ENCODE results near the gene SMIM38.

The SMIM38 gene

DNA sequence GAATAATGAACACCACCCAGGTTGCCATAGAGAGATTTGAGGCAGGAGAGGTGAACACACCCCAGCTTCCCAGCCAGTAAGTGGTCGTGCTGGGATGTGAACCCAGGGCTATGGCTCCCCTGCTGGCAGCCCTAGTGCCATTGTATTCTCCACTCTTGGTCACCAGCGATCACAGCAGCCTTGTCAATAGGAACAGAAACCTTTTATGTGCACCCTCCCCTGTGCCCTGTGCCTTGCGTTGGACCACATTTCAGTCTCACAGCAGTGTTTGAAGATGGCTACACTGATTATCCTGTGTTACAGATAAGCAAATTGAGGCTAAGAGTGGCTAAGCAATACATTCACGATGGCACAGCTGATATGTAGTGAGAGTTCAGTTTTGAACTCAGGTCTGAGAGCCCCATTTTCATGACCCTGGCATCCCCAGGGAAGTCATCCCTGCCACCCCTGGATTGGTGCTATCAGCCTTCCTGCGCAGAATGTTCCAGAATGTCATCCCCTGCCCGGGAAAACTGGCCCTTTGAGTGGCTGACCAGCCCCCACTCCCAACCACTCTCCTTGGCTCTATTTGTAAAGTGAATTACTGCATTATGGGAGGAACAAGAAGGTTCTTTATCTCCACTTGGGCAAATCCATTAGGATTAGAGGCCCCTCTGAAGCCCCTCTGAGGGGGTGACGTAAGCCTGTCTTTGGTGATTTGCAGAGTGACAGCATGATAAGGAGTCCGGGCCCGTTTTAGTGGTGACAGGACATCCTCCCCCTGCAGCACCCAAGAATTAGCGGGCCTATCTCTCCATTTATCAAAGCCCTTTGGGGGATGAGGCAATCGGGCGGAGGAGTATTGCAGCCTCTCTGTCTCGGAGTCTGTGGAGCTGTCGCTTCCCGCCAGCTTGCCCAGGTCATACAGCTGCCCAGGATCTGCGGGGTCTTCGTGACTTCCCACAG, 30.9 kb downstream of the SMIM38 start:
- DNase-seq (ENCODE audit: low spot score) = no peak

DNA sequence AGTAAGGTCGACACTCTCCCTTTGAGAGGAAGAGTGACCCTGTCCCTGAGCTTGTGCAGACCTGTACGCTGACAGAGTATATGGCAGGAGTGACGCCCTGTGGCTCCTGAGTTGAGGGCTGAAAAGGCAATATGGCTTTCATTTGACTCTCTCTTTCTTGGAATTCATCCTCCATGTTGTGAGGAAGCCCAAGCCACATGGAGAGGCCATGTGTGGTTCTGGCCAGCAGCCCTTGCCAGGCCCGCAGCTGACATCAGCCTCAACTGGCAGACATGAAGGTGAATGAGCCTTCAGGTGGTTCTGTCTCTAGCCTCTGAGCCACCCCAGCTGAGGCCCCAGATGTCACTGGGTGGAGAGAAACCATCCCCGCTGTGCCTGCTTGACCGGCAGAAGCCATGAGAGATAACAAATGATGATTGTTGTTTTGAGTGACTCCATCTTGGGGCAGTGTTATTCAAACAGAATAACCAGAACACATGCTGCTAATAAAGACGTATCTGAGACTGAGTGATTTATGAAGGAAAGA, 31.9 kb downstream of the SMIM38 start:
- no peak for DNase-seq (ENCODE audit: low spot score)

DNA sequence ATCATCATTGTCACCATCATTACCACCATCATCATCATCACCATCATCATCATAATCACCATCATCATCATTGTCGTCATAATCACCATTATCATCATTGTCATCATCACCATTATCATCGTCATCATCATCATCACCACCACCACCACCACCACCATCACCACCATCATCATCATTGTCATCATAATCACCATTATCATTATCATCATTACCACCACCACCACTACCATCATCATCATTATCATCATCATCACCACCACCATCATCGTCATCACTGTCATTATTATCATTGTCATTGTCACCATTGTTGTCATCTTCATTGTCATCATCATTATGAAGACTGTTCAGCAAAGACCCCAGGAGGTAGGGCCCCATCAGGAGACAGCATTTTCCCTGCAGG, 33.3 kb downstream of the SMIM38 start:
- DNase-seq (ENCODE audit: low spot score) = no peak

DNA sequence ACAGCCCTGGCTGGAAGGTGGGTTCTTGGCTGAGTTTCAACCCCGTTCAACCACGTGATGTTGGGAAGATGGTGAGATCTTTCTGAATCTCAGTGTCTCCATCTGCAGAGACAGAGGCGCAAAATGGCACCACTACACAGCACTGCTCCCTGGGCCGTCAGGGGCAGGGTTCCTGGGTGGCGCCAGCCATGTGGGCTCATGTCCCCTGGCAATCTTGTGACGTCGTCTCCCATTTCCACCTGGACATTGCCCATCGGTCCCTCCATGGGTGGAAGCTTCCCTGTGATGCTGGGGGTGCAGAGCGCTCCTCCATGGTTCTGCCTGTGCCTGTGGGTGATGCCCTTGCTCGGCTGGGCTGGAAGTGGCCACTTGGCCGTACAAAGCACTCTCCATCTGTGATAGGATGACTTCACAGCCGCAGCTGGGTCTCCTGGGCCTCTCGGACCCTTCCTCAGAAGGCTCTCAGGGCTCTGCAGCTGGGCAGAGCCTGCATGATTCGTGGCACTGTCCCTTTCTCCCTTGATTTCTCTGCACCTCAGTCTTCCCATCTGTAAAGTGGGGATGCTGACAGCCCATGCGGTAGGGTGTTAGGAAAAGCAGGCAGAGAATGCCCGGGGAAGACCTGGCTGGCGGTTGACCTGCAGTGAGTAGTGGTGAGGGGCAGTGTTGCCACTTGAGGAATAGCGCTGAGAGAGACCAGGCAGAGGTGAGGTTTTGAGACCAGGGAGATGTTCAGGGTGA, 35.2 kb downstream of the SMIM38 start:
- DNase-seq (ENCODE audit: low spot score) = no peak

DNA sequence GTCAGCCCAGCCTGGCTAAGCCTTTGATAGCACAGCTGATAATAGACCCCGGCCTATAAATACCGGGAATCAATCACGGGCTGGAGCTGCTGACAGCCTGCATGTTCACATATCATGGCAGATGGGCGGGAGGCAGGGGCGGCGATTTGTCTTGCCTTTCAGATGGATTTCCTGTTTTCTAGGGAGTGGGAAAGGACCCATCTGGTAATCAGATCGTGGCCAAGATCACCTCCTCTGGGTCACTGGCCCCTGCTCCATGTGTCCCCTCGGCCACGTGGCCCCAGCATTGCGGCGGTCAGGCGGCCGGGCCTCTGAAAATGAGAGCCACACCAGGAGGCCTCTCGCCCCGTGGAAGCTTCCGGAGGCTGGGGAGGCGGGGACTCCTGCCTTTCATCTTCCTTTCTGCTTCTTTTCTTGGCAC, 36.6 kb downstream of the SMIM38 start:
- DNase-seq (ENCODE audit: low spot score) = no peak

DNA sequence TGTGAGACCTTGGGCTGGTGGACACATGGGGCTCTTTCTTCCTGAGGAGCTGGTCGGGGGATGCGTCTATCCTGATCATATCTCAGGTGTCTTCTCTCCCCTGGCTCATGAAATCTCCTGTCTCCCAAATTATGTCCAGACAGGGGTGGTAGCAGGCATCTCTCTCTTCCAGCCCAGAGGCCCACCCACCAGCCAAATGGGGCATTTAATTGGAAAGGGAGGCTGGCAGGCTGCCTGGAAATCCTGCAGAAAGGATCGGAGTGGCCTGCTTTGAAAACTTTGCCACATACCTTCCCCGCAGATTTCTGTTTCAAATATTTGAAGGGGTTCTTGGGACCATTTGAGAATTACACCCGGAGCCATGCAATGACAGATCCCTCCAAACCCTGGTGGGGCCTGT, 37.4 kb downstream of the SMIM38 start:
- no peak for DNase-seq (ENCODE audit: low spot score)

DNA sequence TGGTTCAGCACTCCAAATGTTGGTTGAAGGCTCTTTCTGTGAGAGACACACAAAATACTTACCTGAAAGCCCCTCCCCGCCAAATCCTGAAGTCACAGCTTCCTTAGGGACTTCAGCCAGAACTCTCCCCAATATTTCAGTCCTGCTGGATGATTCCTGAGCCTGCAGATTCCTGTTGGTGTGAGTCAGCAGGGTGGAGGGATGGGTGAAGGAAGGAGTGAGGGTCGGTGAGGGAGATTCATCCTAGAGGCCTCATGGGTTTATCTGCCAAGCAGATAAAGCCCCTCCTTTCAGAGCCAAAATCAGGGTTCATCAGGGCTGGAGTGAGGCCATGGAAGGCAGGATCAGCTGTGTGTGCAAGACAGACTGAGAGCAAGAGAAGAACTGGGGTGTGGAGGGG, 37.9 kb downstream of the SMIM38 start:
- DNase-seq (ENCODE audit: low spot score) = no peak

DNA sequence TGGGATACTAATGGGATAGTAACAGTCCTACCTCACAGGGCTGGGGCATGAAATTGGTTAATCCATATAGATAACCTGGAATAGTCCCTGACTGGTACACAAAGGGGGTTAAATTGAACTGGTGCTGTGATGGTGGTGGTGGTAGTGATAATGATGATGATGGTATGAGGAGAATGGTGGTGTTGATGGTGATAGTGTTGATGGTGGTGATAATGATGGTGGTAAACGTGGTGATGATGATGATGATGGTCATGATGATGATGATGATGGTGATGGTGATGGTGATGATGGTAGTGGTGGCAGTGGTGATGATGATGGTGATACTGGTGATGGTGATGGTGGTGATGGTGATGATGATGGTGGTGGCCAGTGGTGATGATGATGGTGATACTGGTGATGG, 38.7 kb downstream of the SMIM38 start:
- DNase-seq (ENCODE audit: low spot score) = no peak

DNA sequence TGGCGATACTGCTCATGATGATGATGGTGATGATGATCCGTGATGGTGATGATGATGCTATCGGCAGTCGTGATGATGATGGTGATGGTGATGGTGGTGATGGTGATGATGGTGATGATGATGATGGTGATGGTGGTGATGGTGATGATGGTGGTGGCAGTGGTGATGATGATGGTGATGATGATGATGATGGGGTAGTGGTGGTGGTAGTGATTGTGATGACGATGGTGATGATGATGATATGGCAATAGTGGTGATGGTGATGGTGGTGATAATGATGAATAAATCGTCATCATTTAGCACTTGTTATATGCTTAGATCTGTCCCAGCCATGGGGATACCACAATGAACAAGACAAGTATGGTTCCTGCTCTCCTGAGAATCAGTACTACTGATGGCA, 39.2 kb downstream of the SMIM38 start:
- no peak for DNase-seq (ENCODE audit: low spot score)

DNA sequence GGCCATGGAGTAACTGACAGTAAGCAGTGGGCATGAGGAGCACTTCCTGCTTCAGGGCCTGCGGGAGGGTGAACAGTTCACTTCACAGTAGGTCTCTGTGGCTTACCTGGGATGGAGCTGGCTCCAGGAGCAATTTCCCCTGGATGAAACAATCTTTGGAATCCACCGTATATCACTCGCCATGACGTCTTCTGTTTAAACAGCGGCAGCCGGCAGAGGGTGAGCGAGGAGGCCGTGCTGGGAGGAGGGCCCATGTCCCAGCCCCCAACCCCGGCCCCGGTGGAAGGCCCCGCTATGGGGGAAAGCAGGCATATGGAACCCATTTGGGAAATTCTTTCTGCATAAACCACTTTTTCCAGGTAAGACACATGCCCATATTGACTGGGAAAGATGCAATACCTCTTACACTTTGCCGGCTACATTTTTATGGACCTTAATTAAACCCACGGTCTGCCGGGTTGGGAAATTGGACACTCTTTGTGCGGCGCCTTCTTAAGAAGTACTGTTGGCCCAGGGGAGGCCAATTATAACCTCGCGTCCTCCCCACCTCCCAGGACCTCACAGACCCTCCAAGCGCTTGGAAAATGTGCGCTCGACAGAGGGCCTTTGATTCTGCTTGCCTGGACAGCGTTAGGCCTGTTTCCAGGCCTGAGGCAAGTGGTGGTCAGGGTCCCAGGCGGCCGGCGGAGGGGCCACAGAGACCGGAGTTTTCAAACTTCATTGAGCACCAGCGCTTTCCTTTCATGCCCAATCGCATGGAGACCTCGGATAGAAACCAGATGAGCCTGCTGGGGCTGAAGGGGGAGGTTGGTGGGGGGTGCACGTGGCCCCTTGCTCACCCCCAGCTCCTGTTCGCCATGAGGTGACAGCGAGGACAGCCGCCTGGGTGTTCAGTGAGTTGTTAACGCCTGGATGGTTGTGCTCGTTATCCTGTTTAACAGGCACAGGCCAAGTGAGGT, 40.4 kb downstream of the SMIM38 start:
- DNase-seq (ENCODE audit: low spot score) = no peak

DNA sequence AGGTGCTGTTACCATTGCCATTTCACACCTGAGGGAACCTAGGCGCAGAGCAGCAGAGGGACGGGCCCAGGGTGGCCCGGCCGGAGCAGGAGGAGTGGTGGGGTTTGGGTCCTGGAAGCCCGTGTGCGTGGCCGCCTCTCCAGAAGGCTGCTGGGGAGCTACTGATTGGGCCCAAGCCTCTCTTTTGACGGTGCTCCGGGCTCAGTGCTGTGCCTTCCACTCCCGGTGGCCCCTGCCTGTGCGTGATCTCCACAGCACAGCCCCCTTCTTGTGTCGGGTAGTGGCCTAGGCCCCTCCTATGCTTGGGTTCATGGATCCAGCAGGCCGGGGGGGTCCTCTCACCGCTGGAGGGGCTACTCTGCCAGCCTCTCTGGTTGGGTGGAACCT, 41.0 kb downstream of the SMIM38 start:
- no peak for DNase-seq (ENCODE audit: low spot score)

DNA sequence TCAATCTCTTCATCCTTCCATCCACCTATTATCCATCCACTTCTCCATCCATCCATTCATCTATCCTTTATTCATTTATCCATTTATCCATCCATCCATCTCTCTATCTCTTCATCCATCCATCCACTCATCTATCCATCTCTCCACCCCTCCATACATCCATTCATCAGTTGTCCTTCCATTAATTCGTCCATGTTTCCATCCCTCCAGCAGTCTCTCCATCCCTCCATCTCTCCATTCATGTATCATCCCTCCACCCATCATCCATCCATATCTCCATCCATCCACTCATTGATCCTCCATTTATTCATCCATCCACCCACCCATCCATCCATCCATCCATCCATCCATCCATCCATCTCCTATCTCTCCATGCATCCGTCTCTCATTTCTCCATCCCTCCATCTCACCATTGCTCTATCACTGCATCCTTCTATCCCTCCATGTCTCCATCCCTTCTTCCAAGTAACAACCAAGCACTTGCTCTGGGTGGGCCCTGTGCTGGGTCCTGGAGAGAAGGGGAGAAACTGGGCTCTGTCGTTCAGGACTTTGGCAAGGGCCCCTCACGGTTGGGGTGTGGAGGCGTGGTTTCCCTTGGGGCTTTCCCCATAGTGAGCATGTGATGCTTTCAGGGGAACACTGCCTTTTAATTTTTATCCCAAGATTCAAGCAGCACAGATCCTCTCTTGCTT, 43.3 kb downstream of the SMIM38 start:
- DNase-seq (ENCODE audit: low spot score) = no peak

DNA sequence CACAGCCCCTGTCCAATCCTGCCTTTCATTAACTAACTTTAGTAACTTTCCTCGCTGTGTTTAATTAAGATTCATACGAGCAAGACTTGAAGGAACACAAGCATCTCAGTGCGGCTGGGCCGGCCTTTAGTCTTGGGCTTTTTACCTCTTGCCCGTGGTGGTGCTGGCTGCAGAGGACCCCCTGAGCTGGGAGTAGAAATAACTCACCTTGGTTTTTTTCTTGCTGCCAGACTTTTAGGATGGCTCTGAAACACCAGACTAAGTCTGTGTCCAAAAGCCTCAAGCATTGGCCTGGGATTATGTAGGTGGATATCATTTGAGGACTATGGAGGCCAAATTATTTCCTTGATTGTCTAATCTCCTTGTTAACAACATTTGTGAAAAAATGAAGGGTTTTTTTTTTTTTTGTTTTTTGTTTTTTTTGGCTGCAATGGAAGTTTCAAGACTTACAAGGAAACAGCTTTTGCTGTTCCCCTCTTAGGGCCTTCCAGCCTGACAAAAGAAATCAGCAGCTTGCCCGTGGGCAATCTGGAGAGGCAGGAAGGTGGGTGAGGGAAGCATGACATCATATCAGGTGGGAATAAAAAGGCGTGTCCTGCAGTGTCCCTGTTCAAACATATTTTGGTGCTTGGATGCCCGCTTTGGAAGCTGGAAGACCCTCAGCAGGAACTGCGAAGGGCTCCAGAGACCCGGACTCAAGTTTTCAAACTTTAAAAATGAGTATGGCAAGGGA, 44.0 kb downstream of the SMIM38 start:
- no peak for DNase-seq (ENCODE audit: low spot score)

DNA sequence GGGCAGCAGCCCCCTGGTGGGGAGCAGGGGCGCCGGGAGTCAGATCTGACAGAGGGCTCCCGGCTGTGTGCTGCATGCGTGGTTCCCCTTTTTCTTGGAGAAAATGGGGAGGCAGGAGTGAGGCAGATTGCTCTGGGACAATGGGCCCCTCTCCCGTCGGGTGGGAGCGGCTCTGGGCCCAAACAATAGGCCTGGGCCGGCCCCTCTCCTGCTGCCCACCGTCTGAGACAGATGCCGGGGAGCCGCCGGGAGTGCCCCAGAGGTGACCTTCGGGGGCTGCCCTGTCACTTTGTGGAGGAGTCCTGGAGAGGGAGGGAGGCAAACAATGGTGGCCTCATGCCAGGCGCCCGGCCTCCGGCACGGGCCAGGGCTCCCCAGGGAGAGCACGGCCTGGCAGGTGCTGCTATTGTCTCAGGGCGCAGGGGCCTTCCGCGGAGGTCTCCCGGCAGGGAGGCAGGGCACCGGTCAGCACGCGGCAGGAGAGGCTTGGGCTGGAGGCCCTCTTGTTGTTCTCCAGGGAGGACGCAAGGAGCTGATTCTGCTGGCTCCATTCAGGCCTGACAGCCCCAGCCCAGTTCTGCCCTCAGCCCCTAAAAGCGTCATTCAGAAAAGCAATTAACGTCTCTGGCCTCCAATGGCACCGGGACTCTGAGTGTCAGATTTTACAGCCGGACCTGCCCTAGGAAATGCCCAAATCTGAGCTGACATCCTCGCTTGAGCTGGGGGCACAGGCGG, 44.8 kb downstream of the SMIM38 start:
- DNase-seq (ENCODE audit: low spot score) = no peak

DNA sequence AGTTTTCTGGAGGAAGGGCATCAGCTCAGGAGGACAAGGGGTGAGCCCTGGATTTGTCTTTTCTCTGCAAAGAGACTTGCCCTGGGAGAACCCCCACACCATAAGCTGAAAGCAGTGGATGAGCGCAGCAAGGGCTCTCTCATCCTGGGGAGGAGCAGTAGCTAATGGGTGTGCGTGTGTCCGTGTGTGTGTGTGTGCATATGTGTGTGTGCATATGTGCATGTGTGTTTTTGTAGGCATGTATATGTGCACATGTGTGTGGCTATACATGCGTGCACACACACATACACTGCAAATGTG, 45.3 kb downstream of the SMIM38 start:
- no peak for DNase-seq (ENCODE audit: low spot score)

DNA sequence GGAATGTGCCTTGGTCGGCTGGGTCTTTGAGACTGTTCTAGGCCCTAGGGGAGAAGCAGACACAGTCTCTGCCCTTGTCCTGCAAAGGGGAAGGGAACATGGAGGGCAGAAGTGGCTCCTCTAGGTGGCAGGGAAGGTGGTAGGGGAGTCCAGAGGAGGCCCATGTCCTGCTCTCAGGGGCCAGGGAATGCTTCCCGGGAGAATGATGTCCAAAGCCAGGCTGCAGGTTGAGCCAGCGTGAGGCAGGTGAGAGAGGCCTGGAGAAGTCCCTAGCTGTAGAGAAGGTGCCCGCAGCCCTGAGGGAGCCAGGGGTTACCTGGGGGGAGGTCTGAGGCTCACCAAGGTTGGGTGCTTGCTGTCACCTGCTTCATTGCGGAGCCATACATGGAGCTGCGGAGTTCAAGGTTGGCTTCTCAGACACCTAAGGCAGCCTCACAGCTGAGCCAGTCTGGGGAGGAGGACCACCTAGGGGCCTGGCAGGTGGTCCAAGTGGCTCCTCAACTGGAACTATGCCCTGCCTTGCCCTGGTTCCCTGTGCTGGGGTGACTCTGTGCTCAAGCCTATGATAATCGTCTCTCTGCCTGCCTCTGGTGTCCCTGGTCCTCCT, 46.1 kb downstream of the SMIM38 start:
- no peak for DNase-seq (ENCODE audit: low spot score)

DNA sequence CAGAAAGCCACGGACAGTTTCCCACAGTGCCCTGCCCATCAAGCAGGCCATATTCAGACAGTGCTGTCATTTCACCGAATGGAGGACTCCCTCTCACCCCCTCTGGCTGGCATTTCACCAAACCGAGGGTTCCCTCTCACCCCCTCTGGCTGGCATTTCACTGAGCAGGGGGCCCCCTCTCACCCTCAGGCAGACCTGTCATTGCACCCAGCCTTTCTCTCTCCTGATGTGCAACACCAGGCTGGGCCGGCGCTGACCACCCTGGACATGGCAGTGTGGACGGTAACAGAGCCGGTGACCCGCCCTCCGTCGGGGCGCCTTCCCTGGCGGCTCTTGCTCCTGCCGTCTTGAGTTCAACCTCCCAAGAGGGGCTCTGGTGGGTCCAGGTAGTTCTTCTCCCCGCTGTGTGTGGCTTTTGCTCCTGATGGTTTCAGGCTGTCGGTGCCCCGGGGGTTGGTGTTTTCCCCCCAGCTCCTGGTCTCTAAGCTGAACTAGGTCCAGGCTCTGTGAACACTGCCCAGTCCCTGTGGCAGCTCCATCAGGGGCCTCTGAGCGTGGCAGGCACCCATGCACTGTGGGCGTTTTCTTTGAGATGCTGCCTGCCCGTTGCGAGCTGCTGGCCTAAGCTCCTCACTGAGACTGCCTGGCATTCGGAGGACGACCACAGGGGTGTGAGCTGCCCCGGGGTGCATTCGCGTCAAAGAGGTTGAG, 46.9 kb downstream of the SMIM38 start:
- DNase-seq (ENCODE audit: low spot score) = no peak

DNA sequence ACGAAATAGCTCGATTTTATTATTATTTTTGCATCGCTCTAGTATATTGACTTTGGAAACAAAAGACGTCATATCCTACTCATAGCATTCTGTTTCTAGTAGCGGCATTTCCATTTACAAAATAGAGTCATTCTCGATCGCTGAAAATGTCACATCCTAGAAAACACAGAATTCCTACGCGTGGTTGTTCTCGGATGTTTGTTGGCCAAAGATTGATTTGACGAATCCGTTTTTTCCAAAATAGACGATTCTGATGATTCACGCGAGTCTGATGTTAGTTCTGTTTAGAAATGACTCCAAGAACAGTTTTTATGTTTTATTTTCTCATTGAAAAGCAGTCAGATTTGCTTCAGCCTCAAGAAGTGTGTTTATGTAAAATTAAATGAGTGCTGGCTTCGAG, 47.6 kb downstream of the SMIM38 start:
- no peak for DNase-seq (ENCODE audit: low spot score)

DNA sequence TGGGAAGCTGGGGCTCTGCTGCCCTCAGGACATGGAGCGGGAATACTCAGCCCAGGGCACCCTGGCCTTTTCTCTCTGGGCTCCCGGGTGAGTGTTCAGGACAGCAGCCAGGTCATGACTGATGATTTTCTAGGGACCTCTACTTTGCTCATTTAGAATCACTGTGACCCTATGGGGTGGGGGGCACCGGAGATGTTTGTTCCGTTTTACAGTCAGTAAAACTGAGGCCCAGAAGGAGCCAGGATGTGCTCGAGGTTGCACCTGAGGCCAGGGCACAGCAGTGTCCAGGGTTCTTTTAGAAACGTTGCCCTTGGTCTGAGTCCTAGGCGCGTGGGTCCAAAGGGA, 48.1 kb downstream of the SMIM38 start:
- no peak for DNase-seq (ENCODE audit: low spot score)

Measured in HuH-7.5 (cell line).